ENCODE results near the gene CLCN7.
A peak's percentile ranks its signal among the peaks of the same experiment; 100 is the strongest.
"Not testable (repeated sequence)": the region's sequence is repeated elsewhere in the genome, so short reads cannot be mapped to it uniquely, and the experiment has no call there.

The CLCN7 gene

GRCh38 chr16:1485847-1486496, 11.1 kb upstream of the CLCN7 start:
- DNase-seq = no peak

GRCh38 chr16:1481906-1482835, 7.3 kb upstream of the CLCN7 start:
- DNase-seq = no peak

- DNase-seq = not testable (repeated sequence)
Observed at GRCh38 chr16:1478937-1479336, 4.1 kb upstream of the CLCN7 start.

GRCh38 chr16:1477033-1477432, 2.2 kb upstream of the CLCN7 start:
- no peak for DNase-seq

GRCh38 chr16:1475552-1476114, 805 bp upstream of the CLCN7 start:
- no peak for DNase-seq

- DNase-seq = peak; percentile 40
Observed at GRCh38 chr16:1474082-1474795, 589 bp downstream of the CLCN7 start.

- no peak for DNase-seq
Observed at GRCh38 chr16:1472974-1473373, 1.9 kb downstream of the CLCN7 start.

- no peak for DNase-seq
Observed at GRCh38 chr16:1471569-1472194, 3.1 kb downstream of the CLCN7 start.

- no peak for DNase-seq
Observed at GRCh38 chr16:1470481-1471251, 4.2 kb downstream of the CLCN7 start.

GRCh38 chr16:1469693-1470201, 5.1 kb downstream of the CLCN7 start:
- DNase-seq = no peak

- DNase-seq = not testable (repeated sequence)
Observed at GRCh38 chr16:1469141-1469540, 5.7 kb downstream of the CLCN7 start.

- DNase-seq = no peak
Observed at GRCh38 chr16:1468426-1468810, 6.4 kb downstream of the CLCN7 start.

GRCh38 chr16:1466968-1467521, 7.8 kb downstream of the CLCN7 start:
- no peak for DNase-seq

GRCh38 chr16:1466054-1466453, 8.8 kb downstream of the CLCN7 start:
- no peak for DNase-seq

- DNase-seq = no peak
Observed at GRCh38 chr16:1465567-1465915, 9.3 kb downstream of the CLCN7 start.

GRCh38 chr16:1464894-1465566, 9.8 kb downstream of the CLCN7 start:
- no peak for DNase-seq

- no peak for DNase-seq
Observed at GRCh38 chr16:1464196-1464893, 10.5 kb downstream of the CLCN7 start.

- no peak for DNase-seq
Observed at GRCh38 chr16:1461146-1461545, 13.7 kb downstream of the CLCN7 start.

GRCh38 chr16:1460602-1461138, 14.2 kb downstream of the CLCN7 start:
- no peak for DNase-seq

- DNase-seq = no peak
Observed at GRCh38 chr16:1459967-1460366, 14.9 kb downstream of the CLCN7 start.
